PFSK-1 (cell line): ENCODE measurements around the gene CASS4.

Experiments used
- POLR2AphosphoS5 ChIP-seq: IDR thresholded peaks from 2 replicates; pipeline ENCODE4 v1.6.1; 2012; ENCODE audit warnings: low read depth, mild to moderate bottlenecking, control low read depth, low read length, moderate library complexity
- REST ChIP-seq, 2 experiments: IDR thresholded peaks; 2 replicates each; pipeline versions ENCODE4 v1.6.1 to v1.8.0; 2011 to 2012; ENCODE audit warnings: low read depth in 2 of 2, low read length in 2 of 2, control low read depth in 1 of 2, inconsistent platforms in 1 of 2, mild to moderate bottlenecking in 1 of 2, moderate library complexity in 1 of 2; ENCODE audit not compliant: insufficient read depth in 1 of 2
- SIN3A ChIP-seq: IDR thresholded peaks from 2 replicates; pipeline ENCODE4 v1.6.1; 2012; ENCODE audit warnings: mild to moderate bottlenecking, low read length, moderate library complexity, borderline replicate concordance; ENCODE audit not compliant: insufficient read depth

- TF ChIP-seq REST (IDR thresholded peaks at IDR 0.05; ENCODE audit: insufficient read depth in 1 of 2, low read depth in 2 of 2, low read length in 2 of 2) = no peak
- TF ChIP-seq POLR2AphosphoS5 = no peak
- TF ChIP-seq SIN3A = no peak
Observed at GRCh38 chr20:56363491-56363890, 48.6 kb upstream of the CASS4 start.
